MCF 10A (cell line): Measurements from ENCODE around the gene ST8SIA3. TPM values are rescaled to one million over a fixed set of nuclear protein-coding genes. Genes with fewer than 3 reads are reported as not detected.

Experiments
- BruUV-seq: library from RNA; stranded (reverse); fragments of 400-500 nt; replicated peaks from 2 replicates; lab custom pipeline; 2021; lab: Mats Ljungman, UMichigan
- CTCF ChIA-PET: fragments of 300-600 bp; sonication (Branson Sonifier 250); formaldehyde crosslinking; extraction: SDS; loops from one replicate; lab custom pipeline; 2021; ENCODE audit warnings: antibody characterized with exemption, inconsistent platforms; lab: Yijun Ruan, JAX
- POLR2A ChIA-PET: fragments of 300-600, 350-650 bp; sonication (Branson Sonifier 250); formaldehyde crosslinking; extraction: SDS; loops from one replicate; lab custom pipeline; 2020; ENCODE audit warnings: antibody characterized with exemption, inconsistent platforms; lab: Yijun Ruan, JAX
- DNase-seq: peaks from one replicate; pipeline ENCODE4 v3.0.0-alpha.2; 2018; ENCODE audit not compliant: unreplicated experiment
- H3K27ac Mint-ChIP-seq: one replicate; pipeline ENCODE4 v1.8.0; 2022; ENCODE audit warnings: mild to moderate bottlenecking, low read depth, mixed read lengths; ENCODE audit not compliant: unreplicated experiment
- H3K27me3 Mint-ChIP-seq: one replicate; pipeline ENCODE4 v1.8.0; 2022; ENCODE audit warnings: mixed read lengths; ENCODE audit not compliant: insufficient read depth, unreplicated experiment
- H3K36me3 Mint-ChIP-seq: one replicate; pipeline ENCODE4 v1.8.0; 2022; ENCODE audit warnings: mild to moderate bottlenecking, moderate library complexity, mixed read lengths; ENCODE audit not compliant: insufficient read depth, unreplicated experiment
- H3K4me1 Mint-ChIP-seq: one replicate; pipeline ENCODE4 v1.8.0; 2022; ENCODE audit warnings: mixed read lengths; ENCODE audit not compliant: insufficient read depth, unreplicated experiment
- H3K4me3 Mint-ChIP-seq: one replicate; pipeline ENCODE4 v1.8.0; 2022; ENCODE audit warnings: mild to moderate bottlenecking, moderate library complexity, mixed read lengths; ENCODE audit not compliant: unreplicated experiment
- H3K9me3 Mint-ChIP-seq: one replicate; pipeline ENCODE4 v1.8.0; 2022; ENCODE audit warnings: mixed read lengths; ENCODE audit not compliant: unreplicated experiment
- intact Hi-C: fragments of 100-400 bp; cut with micrococcal nuclease; formaldehyde crosslinking; loops from 2 replicates; pipeline ENCODE4 v1.14.1; 2022
- total RNA-seq: library from RNA; stranded (reverse); gene quantifications from 2 replicates; pipeline ENCODE4 v1.2.3, GENCODE V29; 2022
- TF ChIP-seq, protein P1 (sequence below): fragments of 200-600 bp; IDR thresholded peaks from one replicate; pipeline ENCODE4 v1.8.0; 2022; ENCODE audit warnings: antibody characterized with exemption, mild to moderate bottlenecking; ENCODE audit not compliant: unreplicated experiment

ST8SIA3 gene
- total RNA-seq, 1 experiment from 2014 or later: not detected

- H3K9me3 Mint-ChIP-seq: no peaks in the 10 kb centered on the region
- ChIA-PET POLR2A (no interaction called here), CTCF (no interaction called here)
- no peaks in the 10 kb centered on the region for H3K36me3 Mint-ChIP-seq
- DNase-seq: no peak
- H3K4me3 Mint-ChIP-seq: no peak overlapping the region
- H3K4me1 Mint-ChIP-seq: no peaks in the 10 kb centered on the region
- TF ChIP-seq, protein P1, sequence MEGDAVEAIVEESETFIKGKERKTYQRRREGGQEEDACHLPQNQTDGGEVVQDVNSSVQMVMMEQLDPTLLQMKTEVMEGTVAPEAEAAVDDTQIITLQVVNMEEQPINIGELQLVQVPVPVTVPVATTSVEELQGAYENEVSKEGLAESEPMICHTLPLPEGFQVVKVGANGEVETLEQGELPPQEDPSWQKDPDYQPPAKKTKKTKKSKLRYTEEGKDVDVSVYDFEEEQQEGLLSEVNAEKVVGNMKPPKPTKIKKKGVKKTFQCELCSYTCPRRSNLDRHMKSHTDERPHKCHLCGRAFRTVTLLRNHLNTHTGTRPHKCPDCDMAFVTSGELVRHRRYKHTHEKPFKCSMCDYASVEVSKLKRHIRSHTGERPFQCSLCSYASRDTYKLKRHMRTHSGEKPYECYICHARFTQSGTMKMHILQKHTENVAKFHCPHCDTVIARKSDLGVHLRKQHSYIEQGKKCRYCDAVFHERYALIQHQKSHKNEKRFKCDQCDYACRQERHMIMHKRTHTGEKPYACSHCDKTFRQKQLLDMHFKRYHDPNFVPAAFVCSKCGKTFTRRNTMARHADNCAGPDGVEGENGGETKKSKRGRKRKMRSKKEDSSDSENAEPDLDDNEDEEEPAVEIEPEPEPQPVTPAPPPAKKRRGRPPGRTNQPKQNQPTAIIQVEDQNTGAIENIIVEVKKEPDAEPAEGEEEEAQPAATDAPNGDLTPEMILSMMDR: no peak
- no peak overlapping the region for H3K27ac Mint-ChIP-seq
- intact Hi-C loops: no loop called here
- H3K27me3 Mint-ChIP-seq: peaks cover 86% of the 10 kb centered on the region
- no TSS peak for BruUV-seq
Observed at GRCh38 chr18:57362714-57363113, 10.4 kb downstream of the ST8SIA3 start.

DNA sequence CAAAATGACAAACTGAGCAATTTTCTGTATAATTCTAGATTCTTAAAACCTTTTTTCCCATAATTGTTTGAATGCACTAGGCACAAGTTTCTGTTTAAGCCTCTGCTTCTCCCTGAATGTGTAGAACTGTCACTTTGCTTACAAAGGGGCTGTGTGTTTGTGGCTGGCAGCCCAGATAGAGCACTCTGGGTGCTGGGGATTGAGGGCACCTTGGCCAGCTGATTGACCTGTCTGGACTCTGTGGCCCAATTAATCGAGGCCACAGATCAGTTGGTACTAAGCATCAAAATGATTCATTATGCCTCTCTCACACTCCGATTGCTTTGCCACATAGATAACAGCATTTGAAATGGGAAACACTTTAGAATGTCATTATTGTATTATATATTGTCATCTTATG is 12.1 kb downstream of the ST8SIA3 start:
- ChIA-PET CTCF (no interaction called here), POLR2A (no interaction called here)
- BruUV-seq: no TSS peak
- TF ChIP-seq, protein P1: no peak
- no peaks in the 10 kb centered on the region for H3K36me3 Mint-ChIP-seq
- no peaks in the 10 kb centered on the region for H3K4me1 Mint-ChIP-seq
- H3K27me3 Mint-ChIP-seq: peaks cover 86% of the 10 kb centered on the region
- no peaks in the 10 kb centered on the region for H3K9me3 Mint-ChIP-seq
- intact Hi-C loops: no loop called here
- DNase-seq: no peak
- H3K4me3 Mint-ChIP-seq: no peak overlapping the region
- no peak overlapping the region for H3K27ac Mint-ChIP-seq

GRCh38 chr18:57366528-57367081 is 14.2 kb downstream of the ST8SIA3 start:
- Mint-ChIP-seq H3K4me3 (no peak overlapping the region), H3K4me1 (no peaks in the 10 kb centered on the region), H3K36me3 (no peaks in the 10 kb centered on the region), H3K27me3 (peaks cover 81% of the 10 kb centered on the region), H3K27ac (no peak overlapping the region), H3K9me3 (no peaks in the 10 kb centered on the region)
- TF ChIP-seq, protein P1: no peak
- intact Hi-C loops: no loop called here
- ChIA-PET CTCF (interaction anchor here (0.6 kb wide), 1 partner anchor 145 kb away, joined by 3 read pairs; no protein-coding TSS in a partner anchor), POLR2A (no interaction called here)
- BruUV-seq: no TSS peak
- DNase-seq: no peak

DNA sequence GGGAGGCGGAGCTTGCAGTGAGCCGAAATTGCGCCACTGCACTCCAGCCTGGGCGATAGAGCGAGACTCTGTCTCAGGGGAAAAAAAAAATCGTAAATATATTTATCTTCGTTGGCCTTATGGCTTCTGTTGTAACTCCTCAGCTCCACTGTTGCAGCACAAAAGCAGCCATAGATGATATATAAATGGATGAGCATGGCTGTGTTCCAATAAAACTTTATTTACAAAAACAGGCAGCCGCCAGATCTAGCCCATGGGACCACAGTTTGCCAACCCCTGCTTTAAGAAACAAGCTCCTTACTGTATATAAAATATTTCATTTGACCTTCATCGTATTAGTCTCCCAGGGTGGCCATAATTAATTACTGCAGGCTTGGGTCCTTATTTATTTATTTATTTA is 20.1 kb downstream of the ST8SIA3 start:
- DNase-seq: no peak
- Mint-ChIP-seq H3K4me1 (no peaks in the 10 kb centered on the region), H3K27ac (no peak overlapping the region), H3K27me3 (peaks cover 77% of the 10 kb centered on the region), H3K4me3 (no peak overlapping the region), H3K36me3 (no peaks in the 10 kb centered on the region), H3K9me3 (no peaks in the 10 kb centered on the region)
- CTCF ChIA-PET: interaction anchor here (0.7 kb wide), 1 partner anchor 605 kb away, joined by 3 read pairs; no protein-coding TSS in a partner anchor
- TF ChIP-seq, protein P1: no peak
- intact Hi-C loops: no loop called here
- BruUV-seq: no TSS peak
- POLR2A ChIA-PET: no interaction called here
